ENCODE measurements around the gene BEST2. TPM values are rescaled to one million over a fixed set of nuclear protein-coding genes. Genes with fewer than 3 reads are reported as not detected.

Gene BEST2
- total and polyA plus RNA-seq, 2 of the 4 experiments (the other 2 are of a cell fraction): not detected

DNA sequence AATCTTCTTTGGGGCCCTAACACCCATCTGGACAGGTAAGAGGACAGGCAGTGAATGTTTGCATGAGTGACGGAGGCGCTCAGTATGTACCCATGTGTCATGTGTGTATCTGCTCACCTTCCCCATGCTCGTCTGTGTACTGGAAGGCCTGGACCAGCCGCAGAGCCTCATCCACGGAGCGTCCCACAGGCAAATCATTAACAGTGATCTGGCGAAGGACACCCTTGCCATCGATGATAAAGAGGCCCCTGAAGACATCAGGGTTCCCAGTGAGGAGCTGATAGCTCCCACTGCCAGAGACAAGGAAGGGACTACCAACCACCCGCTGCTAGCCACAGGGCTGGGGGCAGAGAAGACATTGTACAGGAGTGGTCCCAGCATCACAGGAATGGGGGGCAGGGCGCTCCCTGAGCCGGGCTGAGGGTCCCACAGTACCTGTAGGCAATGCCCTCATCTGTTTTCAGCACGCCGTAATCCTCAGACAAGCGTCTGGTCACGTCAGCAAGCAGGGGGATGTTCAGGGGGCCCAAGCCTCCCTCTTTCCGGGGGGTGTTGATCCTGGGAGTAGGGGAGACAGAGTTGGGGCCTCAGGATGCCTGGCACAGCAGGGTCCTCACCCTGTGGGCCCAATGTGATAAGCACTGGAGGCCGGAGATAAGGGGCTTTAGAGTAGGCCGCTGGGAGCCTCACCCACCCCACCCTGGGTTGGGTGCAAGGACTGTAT is 48.3 kb downstream of the BEST2 start:
- Histone ChIP-seq H3K56ac (ENCODE audit: extremely low read depth, insufficient read depth, low read length) (no peak overlapping the region), H2AK5ac (ENCODE audit: low read depth, low read length) (no peak overlapping the region), H2BK5ac (ENCODE audit: low read depth, low read length, poor library complexity, severe bottlenecking) (no peak overlapping the region), H3K9me3 (ENCODE audit: control insufficient read depth, insufficient read depth, low read length) (no peaks in the 10 kb centered on the region), H3K27ac (ENCODE audit: insufficient read depth, low read length) (no peak overlapping the region), H4K8ac (ENCODE audit: low read depth in 2 of 2, low read length in 2 of 2) (no peak overlapping the region), H4K5ac (ENCODE audit: low read depth, low read length) (no peak overlapping the region), H4K91ac (ENCODE audit: insufficient read depth, low read depth, low read length) (no peak overlapping the region), H3K14ac (replicated peaks; ENCODE audit: low read depth, low read length) (no peak overlapping the region), H3K27me3 (ENCODE audit: control insufficient read depth, insufficient read depth, low read length) (no peaks in the 10 kb centered on the region), H3K4ac (ENCODE audit: low read depth, low read length) (no peak overlapping the region), H3K9ac (ENCODE audit: low read depth, low read length) (no peak overlapping the region), H3K4me3 (ENCODE audit: insufficient read depth, low read depth, low read length) (no peak overlapping the region), H3K4me1 (ENCODE audit: control insufficient read depth, insufficient read depth, low read length) (peaks cover 6% of the 10 kb centered on the region), H2AK9ac (replicated peaks; ENCODE audit: low read depth, low read length, poor library complexity) (peak overlapping the region; percentile 9), H3K79me1 (ENCODE audit: low read depth in 1 of 2, low read length in 2 of 2) (peaks cover 4 to 22% of the 10 kb centered on the region in 2 experiments; a peak in 3 of 4 replicates), H3K23ac (ENCODE audit: low read depth, low read length) (peak overlapping the region; percentile 94; the same call in 1 of the 2 replicates), H3K36me3 (ENCODE audit: control insufficient read depth, insufficient read depth, low read length) (peaks cover 9% of the 10 kb centered on the region), H2AFZ (replicated peaks; ENCODE audit: low read length, poor library complexity) (no peak overlapping the region), H3K4me2 (ENCODE audit: low read depth, low read length) (no peak overlapping the region), H2BK20ac (ENCODE audit: low read depth, low read length) (no peak overlapping the region), H2BK15ac (ENCODE audit: low read depth, low read length) (no peak overlapping the region), H3K18ac (ENCODE audit: low read depth, low read length) (no peak overlapping the region), H3K9me1 (ENCODE audit: insufficient read depth, low read length) (no peaks in the 10 kb centered on the region), H2BK120ac (ENCODE audit: low read depth, low read length) (no peak overlapping the region), H4K20me1 (ENCODE audit: insufficient read depth, low read length) (no peaks in the 10 kb centered on the region)
- no peak for DNase-seq
- 95% methylated on average over 10 of the region's 18 CpGs; no CpG with 5 or more reads in 1 of the 2 experiments for WGBS, 2 experiments (ENCODE audit: extremely low coverage in 2 of 2, insufficient read length in 1 of 2)
- no peak for ATAC-seq (ENCODE audit: low read depth)
- in situ Hi-C loops (cut with MboI; ENCODE audit: low sequenced_read_pairs) (loop anchor here (5.0 to 25.0 kb wide), 2 partner anchors 33 to 1037 kb away; no protein-coding TSS in a partner anchor), dilution Hi-C loops (cut with HindIII; ENCODE audit: low sequenced_read_pairs, unreplicated experiment) (no loop called here), intact Hi-C loops (cut with micrococcal nuclease) (no loop called here)
- BruUV-seq (replicated peaks): no TSS peak
- POLR2A ChIA-PET (ENCODE audit: unreplicated experiment): interaction anchor here (0.6 kb wide), 1 partner anchor 36 kb away, joined by 8 read pairs; no protein-coding TSS in a partner anchor
- TF ChIP-seq RFX5 (IDR thresholded peaks at IDR 0.05; ENCODE audit: low read depth, low read length) (no peak), POLR2A (IDR thresholded peaks at IDR 0.05; ENCODE audit: low read depth, low read length) (0 out of 2 replicates have a peak, but pooled peaks have one; percentile 27)
- CTCF ChIA-PET: interaction anchor here (0.6 to 1.4 kb wide), 5 partner anchors 34 to 1371 kb away, joined by 3 to 5 read pairs (median 3); no protein-coding TSS in a partner anchor
